Fibroblast of lung (primary cell): ENCODE results near the gene TMEM217.

Experiments used
- EZH2 ChIP-seq: IDR thresholded peaks from 2 replicates; pipeline ENCODE4 v1.5.1; 2012; ENCODE audit warnings: low read length, control low read depth, mild to moderate bottlenecking; ENCODE audit errors: missing control alignments
- TF ChIP-seq, protein P1 (sequence below), 2 donors: IDR thresholded peaks in 1 of 2; conservative IDR thresholded peaks in 1 of 2; 1 replicate in 1 of 2; 2 replicates in 1 of 2; pipeline ENCODE4 v1.5.1; 2011 to 2012; ENCODE audit warnings: low read length in 2 of 2, control low read depth in 1 of 2, inconsistent platforms in 1 of 2, low read depth in 1 of 2, mild to moderate bottlenecking in 1 of 2

DNA sequence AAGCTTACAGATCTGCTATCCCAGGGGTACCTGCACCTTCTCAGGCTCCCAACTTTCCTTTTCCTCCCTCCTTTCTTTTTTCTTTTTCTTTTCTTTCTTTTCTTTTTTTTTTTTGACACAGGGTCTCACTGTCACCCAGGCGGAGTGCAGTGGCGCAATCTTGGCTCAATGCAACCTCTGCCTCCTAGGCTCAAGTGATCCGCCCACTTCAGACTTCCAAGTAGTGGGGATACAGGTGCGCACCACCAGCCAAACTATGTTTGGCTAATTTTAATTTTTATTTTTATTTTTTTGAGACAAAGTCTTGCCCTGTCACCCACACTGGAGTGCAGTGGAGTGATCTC is 52.0 kb downstream of the TMEM217 start:
- TF ChIP-seq, protein P1, sequence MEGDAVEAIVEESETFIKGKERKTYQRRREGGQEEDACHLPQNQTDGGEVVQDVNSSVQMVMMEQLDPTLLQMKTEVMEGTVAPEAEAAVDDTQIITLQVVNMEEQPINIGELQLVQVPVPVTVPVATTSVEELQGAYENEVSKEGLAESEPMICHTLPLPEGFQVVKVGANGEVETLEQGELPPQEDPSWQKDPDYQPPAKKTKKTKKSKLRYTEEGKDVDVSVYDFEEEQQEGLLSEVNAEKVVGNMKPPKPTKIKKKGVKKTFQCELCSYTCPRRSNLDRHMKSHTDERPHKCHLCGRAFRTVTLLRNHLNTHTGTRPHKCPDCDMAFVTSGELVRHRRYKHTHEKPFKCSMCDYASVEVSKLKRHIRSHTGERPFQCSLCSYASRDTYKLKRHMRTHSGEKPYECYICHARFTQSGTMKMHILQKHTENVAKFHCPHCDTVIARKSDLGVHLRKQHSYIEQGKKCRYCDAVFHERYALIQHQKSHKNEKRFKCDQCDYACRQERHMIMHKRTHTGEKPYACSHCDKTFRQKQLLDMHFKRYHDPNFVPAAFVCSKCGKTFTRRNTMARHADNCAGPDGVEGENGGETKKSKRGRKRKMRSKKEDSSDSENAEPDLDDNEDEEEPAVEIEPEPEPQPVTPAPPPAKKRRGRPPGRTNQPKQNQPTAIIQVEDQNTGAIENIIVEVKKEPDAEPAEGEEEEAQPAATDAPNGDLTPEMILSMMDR (conservative IDR thresholded peaks at IDR 0.05 in 1 of 2, IDR thresholded peaks at IDR 0.05 in 1 of 2; ENCODE audit: low read depth in 1 of 2, low read length in 2 of 2): no peak
- TF ChIP-seq EZH2: no peak
